Hematopoietic multipotent progenitor cell treated with erythropoietin and hydrocortisone succinate and interleukin-3 and kit ligand, for 17 days (in vitro differentiated cells): ENCODE results near the gene NOS1AP.

ENCODE experiments used
- DNase-seq: peaks from one replicate; pipeline ENCODE4 v3.0.0-alpha.2; 2015; ENCODE audit warnings: low spot score

The NOS1AP gene

DNA sequence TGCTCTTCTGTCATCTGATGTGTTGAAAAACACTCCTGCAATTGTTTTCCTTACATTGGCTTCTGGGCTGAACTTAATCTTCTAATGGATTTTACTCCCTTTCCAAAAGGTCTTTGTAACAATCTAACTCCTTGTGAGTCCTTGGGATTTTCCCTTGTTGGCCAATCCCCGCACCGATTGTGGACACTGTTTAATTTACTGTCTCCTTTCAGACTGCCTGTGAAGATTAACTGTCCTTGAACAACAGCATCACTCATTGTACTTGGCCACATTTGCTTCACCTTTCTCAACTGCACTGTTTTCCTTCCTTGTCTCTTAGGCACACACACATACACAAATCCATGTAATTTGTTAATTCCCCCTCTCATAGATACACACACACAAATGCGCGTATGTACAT, 186.8 kb downstream of the NOS1AP start:
- DNase-seq = no peak

- DNase-seq = no peak
These were observed 188.9 kb downstream of the NOS1AP start for GRCh38 chr1:162258394-162258793.

GRCh38 chr1:162259894-162260455, 190.5 kb downstream of the NOS1AP start:
- no peak for DNase-seq

DNA sequence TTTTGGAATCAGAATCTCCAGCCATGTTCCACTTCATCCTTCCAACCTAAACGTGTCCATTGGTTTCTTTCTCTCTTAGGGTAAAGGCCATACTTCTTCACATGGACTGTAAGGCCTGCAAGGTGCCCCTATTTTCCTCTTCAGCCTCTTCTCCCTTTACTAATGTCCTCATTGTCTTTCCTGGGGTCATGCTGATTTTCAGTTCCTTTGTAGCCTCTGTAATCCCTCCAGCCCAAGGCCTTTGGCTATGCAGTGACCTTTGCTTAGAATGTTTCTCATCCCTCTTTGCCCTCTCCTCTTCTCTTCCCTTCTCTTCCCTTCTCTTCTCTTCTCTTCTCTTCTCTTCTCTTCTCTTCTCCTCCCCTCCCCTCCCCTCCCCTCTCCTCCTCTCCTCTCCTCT, 194.6 kb downstream of the NOS1AP start:
- DNase-seq = no peak

GRCh38 chr1:162265983-162266382, 196.5 kb downstream of the NOS1AP start:
- DNase-seq = no peak

GRCh38 chr1:162270016-162270770, 200.7 kb downstream of the NOS1AP start:
- DNase-seq = no peak

GRCh38 chr1:162271972-162272371, 202.5 kb downstream of the NOS1AP start:
- DNase-seq = no peak

GRCh38 chr1:162272419-162272818, 202.9 kb downstream of the NOS1AP start:
- DNase-seq = no peak

DNA sequence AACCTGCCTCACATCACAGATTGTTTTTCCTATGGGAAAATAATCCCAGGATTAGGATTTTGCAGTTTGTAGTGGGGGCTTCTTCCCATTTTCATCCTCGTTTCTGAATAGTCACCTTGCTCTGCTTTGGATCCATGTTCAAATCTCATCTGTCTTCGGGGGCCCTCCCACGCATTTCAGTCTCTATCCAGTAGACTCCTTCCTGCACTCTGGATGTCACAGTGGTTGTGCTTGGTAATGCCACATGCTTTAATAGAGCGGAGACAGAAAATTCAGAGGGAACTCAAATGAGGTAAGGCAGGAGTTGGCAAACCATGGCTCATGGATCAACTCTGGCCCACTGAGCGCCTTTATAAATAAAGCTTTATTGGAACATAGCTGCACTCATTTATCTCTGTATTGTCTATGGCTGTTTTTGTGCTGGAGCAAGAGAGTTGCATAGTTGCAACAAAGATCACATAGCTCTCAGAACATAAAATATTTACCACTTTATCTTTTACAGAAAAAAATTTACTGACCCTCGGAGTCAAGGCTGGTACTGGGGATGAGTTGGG, 206.2 kb downstream of the NOS1AP start:
- no peak for DNase-seq

GRCh38 chr1:162276493-162276892, 207.0 kb downstream of the NOS1AP start:
- no peak for DNase-seq

DNA sequence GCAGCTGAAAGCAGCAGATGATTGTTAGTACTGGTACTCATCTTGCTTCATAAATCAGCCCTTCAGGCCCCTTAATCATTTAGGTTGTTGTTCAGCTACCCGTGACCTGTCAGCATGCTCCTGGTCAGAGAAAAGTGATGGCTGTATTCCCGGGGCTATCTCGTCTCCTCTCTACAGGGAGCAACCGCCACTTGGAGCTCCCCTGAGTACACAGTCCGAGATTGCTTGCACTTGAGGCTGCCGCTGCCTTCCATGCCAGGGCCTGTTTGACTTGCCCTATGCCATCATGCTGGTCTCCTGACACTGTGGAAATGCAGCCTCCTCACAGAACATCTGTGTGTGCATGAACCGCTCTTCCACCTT, 209.6 kb downstream of the NOS1AP start:
- no peak for DNase-seq

GRCh38 chr1:162281426-162281825, 211.9 kb downstream of the NOS1AP start:
- no peak for DNase-seq

GRCh38 chr1:162283657-162284056, 214.2 kb downstream of the NOS1AP start:
- DNase-seq = no peak

- no peak for DNase-seq
These were observed 214.9 kb downstream of the NOS1AP start for GRCh38 chr1:162284206-162284955.

DNA sequence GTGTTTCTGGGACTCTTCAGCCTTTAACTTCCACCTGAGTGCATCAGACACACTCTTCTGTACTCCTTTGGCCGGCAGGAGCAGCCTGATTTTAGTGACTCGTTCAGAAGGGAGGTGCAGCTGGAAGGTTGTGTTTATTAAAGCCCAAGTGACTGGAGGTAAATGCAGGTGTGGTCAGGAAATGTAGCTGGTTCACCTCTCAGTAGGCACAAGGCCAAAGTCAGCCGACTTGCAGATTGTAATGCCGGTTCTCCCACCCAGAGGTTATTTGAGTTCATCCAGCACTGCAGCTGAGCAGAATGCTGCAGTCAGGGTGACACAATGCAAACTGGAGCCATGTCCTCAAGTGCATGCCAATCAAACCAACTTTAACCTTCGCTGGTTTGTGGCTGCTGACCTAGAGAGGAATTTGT, 215.7 kb downstream of the NOS1AP start:
- no peak for DNase-seq

- no peak for DNase-seq
These were observed 221.5 kb downstream of the NOS1AP start for GRCh38 chr1:162291000-162291399.

GRCh38 chr1:162292422-162292849, 222.9 kb downstream of the NOS1AP start:
- no peak for DNase-seq

GRCh38 chr1:162293073-162293692, 223.7 kb downstream of the NOS1AP start:
- DNase-seq = no peak

GRCh38 chr1:162294015-162294414, 224.5 kb downstream of the NOS1AP start:
- no peak for DNase-seq

DNA sequence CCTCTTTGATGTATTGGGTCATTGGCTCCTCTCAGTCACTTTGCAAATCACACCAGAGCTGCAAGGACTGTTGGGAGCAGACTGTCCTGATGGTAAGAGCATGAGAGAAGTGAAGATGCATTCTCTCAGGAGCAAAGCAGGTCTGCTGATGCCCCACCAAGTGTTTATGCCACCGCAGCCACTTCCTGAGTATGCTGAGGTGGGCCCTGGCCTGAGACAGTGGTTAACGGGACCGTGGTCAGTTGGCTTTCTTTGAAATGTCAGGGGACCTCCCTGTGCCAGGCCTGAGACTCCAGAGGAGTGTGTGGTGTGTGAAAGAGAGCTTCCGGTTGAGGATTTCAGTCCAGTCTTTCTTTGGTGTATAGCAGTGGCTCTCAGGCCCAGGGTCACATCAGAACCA, 227.7 kb downstream of the NOS1AP start:
- no peak for DNase-seq

GRCh38 chr1:162298266-162298665, 228.8 kb downstream of the NOS1AP start:
- no peak for DNase-seq

GRCh38 chr1:162299018-162299417, 229.5 kb downstream of the NOS1AP start:
- DNase-seq = no peak
